Natural killer cell (primary cell): ENCODE measurements around the gene IMPG2. TPM values are rescaled to one million over a fixed set of nuclear protein-coding genes. Genes with fewer than 3 reads are reported as not detected.
A peak's percentile ranks its signal among the peaks of the same experiment; 100 is the strongest.

Source experiments
- ATAC-seq, 3 donors: fragments of 150-1000 bp in 2 of 3; fragments of 200-7000 bp in 1 of 3; cut with Tn5 transposase; 1 replicate in 1 of 3; 2 replicates in 2 of 3; pipeline ENCODE4 v1.10.0; 2021; ENCODE audit warnings: mild to moderate bottlenecking in 2 of 3, moderate library complexity in 2 of 3
- DNase-seq, 2 donors: peaks; one replicate each; pipeline versions ENCODE4 v3.0.0 to v3.0.0-alpha.2; 2013 to 2021; ENCODE audit warnings: mixed read lengths in 1 of 2
- H3K27ac ChIP-seq: one replicate; pipeline ENCODE4 v1.5.1; 2013; ENCODE audit warnings: mild to moderate bottlenecking, low read length
- H3K27me3 ChIP-seq: one replicate; pipeline ENCODE4 v1.6.1; 2013; ENCODE audit warnings: low read length; ENCODE audit not compliant: control insufficient read depth, insufficient read depth
- H3K36me3 ChIP-seq: one replicate; pipeline ENCODE4 v1.6.1; 2013; ENCODE audit warnings: low read length; ENCODE audit not compliant: control insufficient read depth, insufficient read depth
- H3K4me1 ChIP-seq: one replicate; pipeline ENCODE4 v1.6.1; 2013; ENCODE audit warnings: low read length; ENCODE audit not compliant: control insufficient read depth, insufficient read depth
- H3K4me3 ChIP-seq: one replicate; pipeline ENCODE4 v1.5.1; 2013; ENCODE audit warnings: low read length
- H3K9me3 ChIP-seq: one replicate; pipeline ENCODE4 v1.6.1; 2013; ENCODE audit warnings: low read length; ENCODE audit not compliant: control insufficient read depth, insufficient read depth
- H3K27ac Mint-ChIP-seq, 2 donors: one replicate each; pipeline ENCODE4 v1.8.0; 2022; ENCODE audit warnings: mild to moderate bottlenecking in 2 of 2, mixed read lengths in 2 of 2, moderate library complexity in 1 of 2
- H3K27me3 Mint-ChIP-seq, 2 donors: one replicate each; pipeline ENCODE4 v1.8.0; 2022; ENCODE audit warnings: low read depth in 2 of 2, mixed read lengths in 2 of 2
- H3K36me3 Mint-ChIP-seq: one replicate; pipeline ENCODE4 v1.8.0; 2022; ENCODE audit warnings: mixed read lengths
- H3K4me1 Mint-ChIP-seq, 2 donors: one replicate each; pipeline ENCODE4 v1.8.0; 2022; ENCODE audit warnings: mixed read lengths in 2 of 2
- H3K4me3 Mint-ChIP-seq: one replicate; pipeline ENCODE4 v1.8.0; 2022; ENCODE audit warnings: mild to moderate bottlenecking, moderate library complexity, mixed read lengths
- H3K9me3 Mint-ChIP-seq, 2 donors: one replicate each; pipeline ENCODE4 v1.8.0; 2022; ENCODE audit warnings: mixed read lengths in 2 of 2
- WGBS: methylation state at CpG from one replicate; pipeline ENCODE4 v1.1.7; 2013; ENCODE audit warnings: missing lambda C conversion rate; ENCODE audit not compliant: insufficient coverage; 5-methylcytosine and 5-hydroxymethylcytosine counted together
- intact Hi-C: fragments of 100-400 bp; cut with micrococcal nuclease; formaldehyde crosslinking; loops from one replicate; pipeline ENCODE4 v1.14.2; 2022
- total RNA-seq, 4 donors: library from RNA; stranded (reverse); fragments of 120-200 nt in 1 of 4; gene quantifications; one replicate each; pipeline versions ENCODE4 v1.2.3 to v1.2.4, GENCODE V29; 2013 to 2022
- TF ChIP-seq, protein P1 (sequence below): fragments of 200-600 bp; IDR thresholded peaks from one replicate; pipeline ENCODE4 v1.8.0; 2022; ENCODE audit warnings: antibody characterized with exemption

IMPG2 gene
- total RNA-seq, 3 donors from 2014 or later (not counting 1 experiment from before 2014, with no cell fraction given) = 0.52 to 0.73 (median 0.72) TPM

DNA sequence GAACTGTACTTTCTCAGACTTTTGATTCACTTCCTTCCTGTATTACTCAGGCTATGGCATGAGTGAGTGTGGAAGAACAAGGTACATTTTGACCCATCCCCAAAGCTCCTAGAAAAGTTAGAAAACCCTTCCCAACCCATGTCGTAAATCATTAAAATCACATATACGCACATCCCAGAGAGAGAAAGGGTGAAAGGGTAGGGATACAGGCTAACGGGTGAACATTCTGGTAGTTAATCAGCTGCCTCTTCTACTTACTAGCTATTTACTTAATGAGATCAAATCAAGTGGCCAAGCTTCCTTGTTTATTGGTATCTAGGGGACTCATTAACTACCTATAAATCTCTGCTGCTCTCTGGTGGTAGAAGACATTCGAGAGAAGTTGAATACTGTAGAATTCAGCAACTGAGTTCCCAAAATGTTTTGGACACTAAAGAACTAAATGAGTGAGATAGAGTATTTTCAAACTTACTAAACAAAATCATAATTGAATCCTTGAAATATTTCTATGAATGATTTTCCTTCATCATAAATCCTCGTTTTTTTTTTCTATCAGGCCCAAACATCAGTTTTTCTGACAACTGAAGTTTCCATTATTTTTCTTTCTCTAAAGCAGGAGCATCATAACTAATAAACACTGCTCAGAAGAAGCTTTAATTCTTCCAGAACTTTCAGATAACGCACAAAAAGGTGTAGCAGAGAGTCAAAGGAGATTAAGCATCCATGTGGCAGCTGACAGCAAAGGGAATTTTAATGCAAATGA is 124.2 kb downstream of the IMPG2 start:
- H3K27me3 Mint-ChIP-seq = peaks cover 0 to 3% of the 10 kb centered on the region in 2 donors
- no peaks in the 10 kb centered on the region for H3K36me3 ChIP-seq
- H3K9me3 ChIP-seq = no peaks in the 10 kb centered on the region
- H3K4me3 ChIP-seq = no peak overlapping the region
- H3K4me3 Mint-ChIP-seq = no peak overlapping the region
- no peaks in the 10 kb centered on the region for H3K4me1 ChIP-seq
- TF ChIP-seq, protein P1, sequence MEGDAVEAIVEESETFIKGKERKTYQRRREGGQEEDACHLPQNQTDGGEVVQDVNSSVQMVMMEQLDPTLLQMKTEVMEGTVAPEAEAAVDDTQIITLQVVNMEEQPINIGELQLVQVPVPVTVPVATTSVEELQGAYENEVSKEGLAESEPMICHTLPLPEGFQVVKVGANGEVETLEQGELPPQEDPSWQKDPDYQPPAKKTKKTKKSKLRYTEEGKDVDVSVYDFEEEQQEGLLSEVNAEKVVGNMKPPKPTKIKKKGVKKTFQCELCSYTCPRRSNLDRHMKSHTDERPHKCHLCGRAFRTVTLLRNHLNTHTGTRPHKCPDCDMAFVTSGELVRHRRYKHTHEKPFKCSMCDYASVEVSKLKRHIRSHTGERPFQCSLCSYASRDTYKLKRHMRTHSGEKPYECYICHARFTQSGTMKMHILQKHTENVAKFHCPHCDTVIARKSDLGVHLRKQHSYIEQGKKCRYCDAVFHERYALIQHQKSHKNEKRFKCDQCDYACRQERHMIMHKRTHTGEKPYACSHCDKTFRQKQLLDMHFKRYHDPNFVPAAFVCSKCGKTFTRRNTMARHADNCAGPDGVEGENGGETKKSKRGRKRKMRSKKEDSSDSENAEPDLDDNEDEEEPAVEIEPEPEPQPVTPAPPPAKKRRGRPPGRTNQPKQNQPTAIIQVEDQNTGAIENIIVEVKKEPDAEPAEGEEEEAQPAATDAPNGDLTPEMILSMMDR = no peak
- no peaks in the 10 kb centered on the region for H3K36me3 Mint-ChIP-seq
- no peak overlapping the region for H3K27ac Mint-ChIP-seq
- intact Hi-C loops = no loop called here
- no peaks in the 10 kb centered on the region for H3K4me1 Mint-ChIP-seq
- 63% methylated on average over 2 of the region's 6 CpGs for WGBS
- DNase-seq (peak in 1 of 2 donors; percentile 4), ATAC-seq (no peak)
- H3K9me3 Mint-ChIP-seq = no peaks in the 10 kb centered on the region
- no peaks in the 10 kb centered on the region for H3K27me3 ChIP-seq
- H3K27ac ChIP-seq = no peak overlapping the region

DNA sequence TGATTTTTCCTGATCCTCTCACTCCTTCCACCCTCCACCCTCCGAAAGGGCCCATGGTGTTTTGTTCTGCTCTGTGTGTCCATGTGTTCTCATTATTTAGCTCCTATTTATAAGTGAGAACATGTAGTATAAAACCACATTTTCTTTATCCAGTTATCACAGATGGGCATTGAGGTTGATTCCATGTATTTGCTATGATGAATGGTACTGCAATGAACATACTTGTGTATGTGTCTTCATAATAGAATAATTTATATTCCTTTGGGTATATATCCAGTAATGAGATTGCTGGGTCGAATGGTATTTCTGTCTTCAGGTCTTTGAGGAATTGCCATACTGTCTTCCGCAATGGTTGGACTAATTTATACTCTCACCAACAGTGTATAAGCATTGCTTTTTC is 126.0 kb downstream of the IMPG2 start:
- TF ChIP-seq, protein P1 = no peak
- H3K27ac ChIP-seq = no peak overlapping the region
- Mint-ChIP-seq H3K36me3 (no peaks in the 10 kb centered on the region), H3K27ac (no peak overlapping the region), H3K9me3 (no peaks in the 10 kb centered on the region), H3K4me1 (no peaks in the 10 kb centered on the region), H3K27me3 (peaks cover 0 to 3% of the 10 kb centered on the region in 2 donors), H3K4me3 (no peak overlapping the region)
- intact Hi-C loops = no loop called here
- no peaks in the 10 kb centered on the region for H3K27me3 ChIP-seq
- H3K4me1 ChIP-seq = no peaks in the 10 kb centered on the region
- no peak for DNase-seq
- no peaks in the 10 kb centered on the region for H3K36me3 ChIP-seq
- no peaks in the 10 kb centered on the region for H3K9me3 ChIP-seq
- ATAC-seq = no peak
- WGBS = 50% methylated on average over 2 of the region's 3 CpGs
- no peak overlapping the region for H3K4me3 ChIP-seq

DNA sequence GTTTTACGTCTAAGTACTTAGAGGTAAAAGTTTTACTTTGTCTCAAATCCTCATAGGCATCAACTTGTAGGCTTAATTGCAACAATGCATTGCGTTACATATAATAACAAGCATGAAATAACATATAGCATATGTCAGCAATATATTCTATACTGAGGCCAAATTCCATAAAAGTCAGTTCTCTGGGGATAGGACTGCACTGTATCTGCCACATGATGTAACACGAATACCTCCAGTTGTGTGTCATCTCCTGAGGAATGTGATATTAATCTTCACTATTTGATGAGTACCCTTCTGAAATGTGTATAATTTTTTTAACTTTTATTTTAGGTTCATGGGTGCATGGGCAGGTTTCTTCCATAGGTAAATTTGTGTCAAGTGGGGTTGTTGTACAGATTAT is 126.4 kb downstream of the IMPG2 start:
- no peak for ATAC-seq
- Histone ChIP-seq H3K4me1 (no peaks in the 10 kb centered on the region), H3K4me3 (no peak overlapping the region), H3K9me3 (no peaks in the 10 kb centered on the region), H3K27me3 (no peaks in the 10 kb centered on the region), H3K36me3 (no peaks in the 10 kb centered on the region), H3K27ac (no peak overlapping the region)
- 76% methylated on average over 3 of the region's 3 CpGs for WGBS
- no peak overlapping the region for H3K27ac Mint-ChIP-seq
- H3K9me3 Mint-ChIP-seq = no peaks in the 10 kb centered on the region
- intact Hi-C loops = no loop called here
- H3K4me1 Mint-ChIP-seq = no peaks in the 10 kb centered on the region
- TF ChIP-seq, protein P1 = no peak
- DNase-seq = no peak
- no peaks in the 10 kb centered on the region for H3K36me3 Mint-ChIP-seq
- no peak overlapping the region for H3K4me3 Mint-ChIP-seq
- H3K27me3 Mint-ChIP-seq = peaks cover 0 to 3% of the 10 kb centered on the region in 2 donors

DNA sequence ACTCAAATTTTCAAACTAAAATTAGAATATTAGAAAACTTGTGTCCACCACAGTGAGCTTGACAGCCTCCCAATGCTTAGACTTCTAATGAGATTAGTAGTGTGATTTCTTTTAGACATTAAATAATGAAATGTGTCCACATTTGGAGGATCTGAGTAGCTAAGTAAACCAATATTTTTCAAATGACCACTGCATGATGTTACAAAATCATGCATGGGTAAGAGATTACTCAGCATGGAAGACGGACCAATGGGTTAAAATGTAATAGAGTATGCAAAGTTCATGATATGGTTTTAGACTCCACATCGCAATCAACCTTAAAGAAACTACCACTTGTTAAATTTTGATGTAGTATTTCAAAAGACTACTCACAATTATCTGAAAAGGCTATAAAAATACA is 130.6 kb downstream of the IMPG2 start:
- Histone ChIP-seq H3K9me3 (no peaks in the 10 kb centered on the region), H3K27ac (no peak overlapping the region), H3K4me1 (no peaks in the 10 kb centered on the region), H3K27me3 (no peaks in the 10 kb centered on the region), H3K4me3 (no peak overlapping the region), H3K36me3 (no peaks in the 10 kb centered on the region)
- TF ChIP-seq, protein P1 = no peak
- Mint-ChIP-seq H3K9me3 (no peaks in the 10 kb centered on the region), H3K27me3 (peaks cover 0 to 3% of the 10 kb centered on the region in 2 donors), H3K27ac (no peak overlapping the region), H3K4me1 (no peaks in the 10 kb centered on the region), H3K4me3 (no peak overlapping the region), H3K36me3 (no peaks in the 10 kb centered on the region)
- DNase-seq = no peak
- 100% methylated on average over 1 of the region's 2 CpGs for WGBS
- intact Hi-C loops = no loop called here
- no peak for ATAC-seq
